Muscle layer of duodenum (tissue), 2 donors: ENCODE results near the gene DFFB.

ENCODE experiments used
- H3K27ac ChIP-seq: one replicate; pipeline ENCODE4 v1.7.0; 2013; ENCODE audit warnings: mild to moderate bottlenecking, low read length
- H3K27me3 ChIP-seq: one replicate; pipeline ENCODE4 v1.7.0; 2013; ENCODE audit warnings: low read depth, mild to moderate bottlenecking, control low read depth, low read length
- H3K36me3 ChIP-seq, 2 donors: one replicate each; pipeline ENCODE4 v1.7.0; 2013; ENCODE audit warnings: low read length in 2 of 2, control low read depth in 1 of 2, mild to moderate bottlenecking in 1 of 2; ENCODE audit not compliant: insufficient read depth in 2 of 2, control insufficient read depth in 1 of 2
- H3K4me1 ChIP-seq, 2 donors: one replicate each; pipeline ENCODE4 v1.7.0; 2013; ENCODE audit warnings: low read length in 2 of 2, mild to moderate bottlenecking in 2 of 2, control low read depth in 1 of 2, moderate library complexity in 1 of 2; ENCODE audit not compliant: insufficient read depth in 2 of 2, control insufficient read depth in 1 of 2
- H3K4me3 ChIP-seq, 2 donors: one replicate each; pipeline ENCODE4 v1.7.0; 2013; ENCODE audit warnings: low read length in 2 of 2, low read depth in 1 of 2, mild to moderate bottlenecking in 1 of 2
- H3K9me3 ChIP-seq, 2 donors: one replicate each; pipeline ENCODE4 v1.7.0; 2013; ENCODE audit warnings: low read length in 2 of 2, control low read depth in 1 of 2, mild to moderate bottlenecking in 1 of 2; ENCODE audit not compliant: control insufficient read depth in 1 of 2
- donor health status: healthy.

DFFB gene

DNA sequence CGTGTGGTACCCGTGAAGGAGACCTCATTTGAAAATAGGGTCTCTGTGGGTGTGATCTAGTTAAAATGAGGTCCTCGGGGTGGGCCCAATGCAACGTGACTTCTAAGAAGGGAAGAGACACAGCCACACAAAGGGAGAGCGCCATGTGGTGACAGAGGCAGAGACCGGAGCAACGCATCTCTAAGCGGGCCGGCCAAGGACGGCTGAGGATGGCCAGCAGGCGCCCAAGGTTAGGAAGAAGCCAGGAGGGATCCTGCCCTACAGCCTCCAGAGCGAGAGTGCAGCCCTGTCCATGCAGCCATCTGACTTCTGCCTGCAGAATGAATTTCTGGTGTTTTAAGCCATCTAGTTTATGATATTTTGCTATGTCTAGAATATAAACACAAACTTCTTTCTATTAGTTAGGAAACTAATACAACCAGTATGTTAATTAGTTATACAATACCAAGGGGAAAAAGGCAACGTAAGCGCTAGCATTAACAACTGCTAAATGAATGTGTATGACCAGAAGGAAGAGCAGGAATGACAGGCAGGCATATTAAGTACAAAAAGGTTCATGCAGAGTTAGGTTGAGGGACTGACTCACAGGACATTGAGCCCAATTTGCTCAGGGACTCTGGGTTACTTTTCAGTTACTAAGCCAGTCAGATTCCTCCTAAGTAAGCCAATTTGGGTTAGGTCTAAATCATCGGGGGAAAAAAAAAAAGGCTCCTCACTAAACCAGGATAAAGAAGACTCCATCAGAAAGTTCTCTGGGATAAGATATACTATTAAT lies 4.4 kb upstream of the DFFB start:
- Histone ChIP-seq H3K4me1 (peaks cover 8 to 12% of the 10 kb centered on the region in 2 donors), H3K27me3 (no peaks in the 10 kb centered on the region), H3K4me3 (no peak overlapping the region), H3K9me3 (no peaks in the 10 kb centered on the region), H3K27ac (no peak overlapping the region), H3K36me3 (peaks cover 22 to 24% of the 10 kb centered on the region in 2 donors)

DNA sequence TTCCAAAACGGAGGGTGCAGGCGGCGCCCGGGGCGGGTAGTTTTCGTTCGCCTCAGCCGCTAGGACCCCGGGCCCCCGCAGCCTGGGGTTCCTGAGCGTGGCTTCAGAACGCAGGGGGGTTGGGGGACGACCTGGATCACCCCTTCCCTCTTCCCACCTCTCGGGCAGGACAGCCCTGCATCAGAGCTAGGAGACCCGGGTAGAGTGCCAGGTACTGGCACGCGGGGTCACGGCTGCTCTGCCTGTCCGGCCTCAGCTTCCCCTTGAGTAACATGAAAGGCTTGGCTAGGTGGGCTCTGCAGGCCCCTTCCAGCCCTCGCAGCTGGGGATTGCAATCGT lies 484 bp downstream of the DFFB start:
- Histone ChIP-seq H3K36me3 (peaks cover 0 to 8% of the 10 kb centered on the region in 2 donors), H3K27ac (peak overlapping the region; percentile 16)

DNA sequence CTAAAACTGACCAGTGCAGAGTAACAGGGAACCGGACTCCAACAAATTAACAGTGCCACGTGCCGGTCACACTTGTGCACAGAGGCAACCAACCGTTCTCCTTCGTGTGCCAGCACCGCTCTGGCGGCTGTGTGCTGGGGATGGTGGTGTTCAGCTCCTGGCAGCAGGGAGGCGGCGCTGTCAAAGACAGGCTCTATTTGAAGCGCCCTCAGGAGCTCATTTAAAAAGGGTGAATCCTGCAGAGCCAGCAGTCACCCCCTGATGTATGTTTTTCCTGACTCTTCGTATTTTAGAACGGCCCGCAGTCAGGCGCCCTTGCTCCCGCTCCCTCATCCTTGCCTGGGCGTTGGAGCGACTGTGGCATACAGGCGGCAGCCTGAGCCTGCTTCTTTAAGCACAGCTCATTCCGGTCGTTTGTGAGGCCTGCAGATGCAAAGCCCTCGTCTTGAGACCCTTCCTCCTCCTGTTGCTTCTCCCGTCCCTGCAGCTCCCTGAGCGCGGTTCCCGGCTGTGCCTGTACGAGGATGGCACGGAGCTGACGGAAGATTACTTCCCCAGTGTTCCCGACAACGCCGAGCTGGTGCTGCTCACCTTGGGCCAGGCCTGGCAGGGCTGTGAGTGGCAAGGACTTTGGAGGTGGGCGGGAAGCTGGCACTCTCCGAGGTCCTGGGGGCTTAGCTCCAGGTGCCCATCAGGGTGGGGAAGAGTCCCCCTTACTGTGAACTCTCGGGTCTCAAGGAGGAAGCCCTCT lies 1.1 kb downstream of the DFFB start:
- peak overlapping the region; percentile 89 to 94 for H3K4me3 ChIP-seq

More for the DNA sequence above, 484 bp downstream of the DFFB start:
- Histone ChIP-seq H3K27me3 (no peaks in the 10 kb centered on the region), H3K4me1 (peaks cover 8 to 24% of the 10 kb centered on the region in 2 donors), H3K4me3 (peak overlapping the region; percentile 89 to 94), H3K9me3 (no peaks in the 10 kb centered on the region)

DNA sequence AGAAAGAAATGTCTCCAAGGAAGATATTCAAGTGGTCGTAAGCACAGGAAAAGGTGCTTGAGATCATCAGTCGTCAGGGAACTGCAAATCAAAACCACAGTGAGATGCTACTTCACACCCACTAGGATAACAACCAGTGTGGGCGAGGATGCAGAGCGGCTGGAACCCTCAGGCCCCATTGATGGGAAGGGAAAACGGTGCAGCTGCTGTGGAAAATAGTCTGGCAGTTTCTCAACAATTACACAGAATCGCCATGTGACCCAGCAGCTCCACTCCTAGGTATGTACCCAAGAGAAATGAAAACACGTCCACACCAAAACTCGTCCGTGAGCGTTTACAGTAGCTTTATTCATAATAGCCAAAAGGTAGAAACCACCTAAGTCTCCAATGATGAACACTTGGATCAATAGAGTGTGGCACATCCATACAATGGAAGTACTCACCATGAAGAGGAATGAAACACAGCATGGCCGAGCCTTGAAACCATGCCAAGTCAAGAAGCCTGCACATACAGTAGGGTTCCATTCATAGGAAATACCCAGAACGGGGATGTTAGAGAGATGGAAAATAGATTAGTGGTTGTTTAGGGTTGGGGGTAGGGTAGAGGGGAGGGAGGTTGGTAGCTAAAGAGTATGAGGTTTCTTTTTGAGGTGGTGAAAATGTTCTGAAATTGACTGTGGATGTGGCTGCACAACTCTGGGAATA lies 6.1 kb downstream of the DFFB start:
- Histone ChIP-seq H3K36me3 (peaks cover 10 to 28% of the 10 kb centered on the region in 2 donors), H3K9me3 (no peaks in the 10 kb centered on the region), H3K27ac (no peak overlapping the region), H3K4me3 (no peak overlapping the region), H3K27me3 (no peaks in the 10 kb centered on the region), H3K4me1 (peaks cover 0 to 7% of the 10 kb centered on the region in 2 donors)

More for the DNA sequence above, 1.1 kb downstream of the DFFB start:
- H3K27me3 ChIP-seq: no peaks in the 10 kb centered on the region
- no peak overlapping the region for H3K27ac ChIP-seq
- H3K9me3 ChIP-seq: no peaks in the 10 kb centered on the region
- H3K36me3 ChIP-seq: peaks cover 4 to 8% of the 10 kb centered on the region in 2 donors
- peaks cover 8 to 24% of the 10 kb centered on the region in 2 donors for H3K4me1 ChIP-seq

DNA sequence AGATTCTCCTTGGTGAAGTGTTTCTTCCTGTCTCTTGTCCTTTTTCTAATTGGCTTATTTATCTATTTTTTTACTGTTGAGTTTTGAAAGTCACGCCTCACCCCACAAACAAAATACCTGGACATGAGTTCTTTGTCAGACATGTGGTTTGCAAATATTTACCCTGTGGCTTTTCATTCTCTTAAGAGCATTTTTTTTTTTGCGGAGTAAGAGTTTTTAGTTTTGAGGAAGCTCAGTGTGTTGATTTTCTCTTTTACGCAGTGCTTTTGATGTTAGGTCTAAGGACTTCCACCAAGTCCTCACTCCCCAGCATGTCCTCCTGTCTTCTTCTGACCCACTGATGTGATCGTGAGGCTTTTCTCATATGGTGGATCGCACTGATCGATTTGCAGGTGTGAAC lies 7.6 kb downstream of the DFFB start:
- Histone ChIP-seq H3K9me3 (no peaks in the 10 kb centered on the region), H3K4me3 (no peak overlapping the region), H3K27ac (no peak overlapping the region), H3K27me3 (no peaks in the 10 kb centered on the region), H3K4me1 (no peaks in the 10 kb centered on the region), H3K36me3 (peaks cover 10 to 42% of the 10 kb centered on the region in 2 donors)

DNA sequence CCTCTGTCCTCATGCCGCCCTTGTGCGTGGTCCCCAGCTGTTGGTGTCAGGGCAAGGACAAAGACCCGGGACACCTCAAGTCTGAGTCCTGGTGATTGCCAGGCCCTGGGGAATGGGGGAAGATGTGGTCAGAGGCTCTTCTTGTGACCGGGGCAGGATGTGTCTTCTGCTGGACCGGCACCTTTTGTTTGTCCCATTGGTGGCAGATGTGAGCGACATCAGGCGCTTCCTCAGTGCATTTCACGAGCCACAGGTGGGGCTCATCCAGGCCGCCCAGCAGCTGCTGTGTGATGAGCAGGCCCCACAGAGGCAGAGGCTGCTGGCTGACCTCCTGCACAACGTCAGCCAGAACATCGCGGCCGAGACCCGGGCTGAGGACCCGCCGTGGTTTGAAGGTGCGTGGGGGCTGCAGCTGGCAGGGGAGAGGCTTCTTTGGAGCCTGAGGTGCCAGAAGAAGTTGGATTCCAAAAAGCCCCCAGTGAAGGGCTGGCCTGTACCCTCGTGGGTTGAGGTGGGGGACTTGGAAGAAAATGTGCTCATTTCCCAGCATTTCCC lies 8.4 kb downstream of the DFFB start:
- H3K9me3 ChIP-seq: no peaks in the 10 kb centered on the region
- no peak overlapping the region for H3K27ac ChIP-seq
- no peaks in the 10 kb centered on the region for H3K4me1 ChIP-seq
- no peaks in the 10 kb centered on the region for H3K27me3 ChIP-seq
- H3K36me3 ChIP-seq: peaks cover 10 to 49% of the 10 kb centered on the region in 2 donors
- no peak overlapping the region for H3K4me3 ChIP-seq

DNA sequence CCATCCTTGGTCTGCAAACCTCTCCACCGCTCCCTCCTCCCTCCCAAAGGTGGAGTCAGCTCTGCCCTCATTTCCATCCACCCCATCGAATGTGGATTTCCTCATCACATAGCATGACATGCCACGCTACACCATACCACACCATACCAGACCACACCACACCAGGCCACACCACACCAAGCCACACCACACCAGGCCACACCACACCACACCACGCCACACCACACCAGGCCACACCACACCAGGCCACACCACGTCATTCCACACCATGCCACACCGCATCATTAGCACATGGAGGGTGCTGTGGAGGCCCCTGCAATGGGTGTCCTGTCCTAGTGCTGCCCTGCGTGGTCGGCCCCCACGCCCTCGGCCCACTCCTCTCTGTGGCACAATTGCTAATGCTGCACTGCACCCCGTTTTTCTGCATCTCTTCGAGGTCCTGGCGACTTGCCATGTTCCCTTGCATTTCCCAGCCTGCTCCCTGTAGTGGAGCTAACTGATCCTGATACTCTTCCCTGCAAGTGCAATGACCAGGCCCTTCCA lies 11.3 kb downstream of the DFFB start:
- Histone ChIP-seq H3K27me3 (no peaks in the 10 kb centered on the region), H3K36me3 (peaks cover 4 to 66% of the 10 kb centered on the region in 2 donors), H3K4me1 (no peaks in the 10 kb centered on the region), H3K9me3 (no peaks in the 10 kb centered on the region), H3K27ac (no peak overlapping the region), H3K4me3 (no peak overlapping the region)

DNA sequence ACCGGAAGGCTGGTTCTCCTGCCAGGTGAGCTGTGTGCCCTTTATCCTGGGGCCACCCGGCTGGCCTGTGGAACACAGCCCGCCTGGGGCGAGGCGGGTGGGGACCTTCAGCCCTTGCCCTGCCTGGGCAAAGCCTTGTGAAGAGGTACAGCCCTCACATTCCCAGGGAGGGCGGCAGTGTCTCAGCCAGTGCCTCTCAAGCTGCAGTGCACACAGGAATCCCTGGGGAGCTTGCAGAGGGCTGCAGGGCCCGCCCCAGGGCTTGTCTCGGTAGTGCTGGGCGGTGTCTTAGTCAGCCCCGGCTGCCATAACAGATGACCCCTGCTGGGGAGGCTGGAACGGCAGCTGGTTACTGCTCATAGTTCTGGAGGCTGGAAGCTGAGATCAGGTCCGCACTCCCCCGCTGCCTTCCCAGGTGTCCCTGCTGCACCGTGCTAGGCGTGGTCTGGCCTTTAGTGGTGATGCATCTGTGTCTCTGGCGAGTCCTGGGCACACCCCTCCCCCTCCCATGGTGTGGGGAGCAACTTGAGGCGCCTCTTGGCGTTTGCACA lies 12.6 kb downstream of the DFFB start:
- no peaks in the 10 kb centered on the region for H3K9me3 ChIP-seq
- no peak overlapping the region for H3K4me3 ChIP-seq
- H3K36me3 ChIP-seq: peaks cover 8 to 75% of the 10 kb centered on the region in 2 donors

DNA sequence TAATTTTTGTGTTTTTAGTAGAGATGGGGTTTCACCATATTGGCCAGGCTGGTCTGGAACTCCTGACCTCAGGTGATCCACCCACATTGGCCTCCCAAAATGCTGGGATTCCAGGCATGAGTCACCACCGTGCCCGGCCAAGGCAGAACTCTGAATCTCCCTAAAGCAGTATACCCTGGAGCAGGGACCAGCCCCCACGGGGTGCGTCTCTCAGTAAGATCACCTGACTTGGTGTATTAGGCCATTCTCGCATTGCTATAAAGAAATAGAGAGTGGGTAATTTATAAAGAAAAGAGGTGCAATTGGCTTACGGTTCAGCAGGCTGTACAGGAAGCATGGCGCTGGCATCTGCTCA lies 14.2 kb downstream of the DFFB start:
- H3K36me3 ChIP-seq: peaks cover 13 to 82% of the 10 kb centered on the region in 2 donors
- no peak overlapping the region for H3K27ac ChIP-seq

More for the DNA sequence above, 12.6 kb downstream of the DFFB start:
- no peaks in the 10 kb centered on the region for H3K4me1 ChIP-seq
- no peak overlapping the region for H3K27ac ChIP-seq
- H3K27me3 ChIP-seq: no peaks in the 10 kb centered on the region

DNA sequence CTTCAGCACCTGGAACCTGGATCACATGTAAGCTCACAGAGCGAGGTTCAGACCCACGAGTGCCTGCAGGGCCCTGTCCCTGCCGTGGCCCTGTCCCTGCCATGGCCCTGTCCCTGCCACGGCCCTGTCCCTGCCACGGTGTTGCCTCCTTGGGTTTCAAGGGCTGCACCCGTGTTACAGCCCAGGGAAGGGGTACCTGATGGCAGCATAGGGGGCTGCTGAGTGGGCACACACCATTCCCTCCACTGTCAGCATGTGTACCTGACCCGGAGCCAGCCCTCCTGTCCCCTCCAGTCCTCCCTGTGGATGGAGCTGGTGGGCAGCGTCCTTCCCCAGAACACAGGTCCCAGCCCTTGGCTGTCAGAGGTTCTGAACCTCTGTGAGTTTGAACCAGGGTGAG lies 15.3 kb downstream of the DFFB start:
- H3K4me3 ChIP-seq: no peak overlapping the region
- H3K27ac ChIP-seq: no peak overlapping the region
- no peaks in the 10 kb centered on the region for H3K9me3 ChIP-seq
- H3K36me3 ChIP-seq: peaks cover 13 to 85% of the 10 kb centered on the region in 2 donors
- no peaks in the 10 kb centered on the region for H3K27me3 ChIP-seq
- no peaks in the 10 kb centered on the region for H3K4me1 ChIP-seq

More for the DNA sequence above, 14.2 kb downstream of the DFFB start:
- no peaks in the 10 kb centered on the region for H3K27me3 ChIP-seq
- H3K9me3 ChIP-seq: no peaks in the 10 kb centered on the region
- no peak overlapping the region for H3K4me3 ChIP-seq
- no peaks in the 10 kb centered on the region for H3K4me1 ChIP-seq
